Psoas muscle (tissue), 8 donors: ENCODE measurements around the gene OBP2B. TPM values are rescaled to one million over a fixed set of nuclear protein-coding genes. Genes with fewer than 3 reads are reported as not detected.
A peak's percentile ranks its signal among the peaks of the same experiment; 100 is the strongest.

Source experiments
- ATAC-seq, 4 donors: fragments of 200-7000 bp; cut with Tn5 transposase; one replicate each; pipeline ENCODE4 v1.9.1; 2020; ENCODE audit warnings: moderate library complexity in 3 of 4, mild to moderate bottlenecking in 2 of 4
- DNase-seq, 2 donors: peaks; one replicate each; pipeline ENCODE4 v3.0.0-alpha.2; 2020
- H3K27ac ChIP-seq: fragments of 200-600 bp; one replicate; pipeline ENCODE4 v1.8.0; 2022
- H3K27me3 ChIP-seq, 3 donors: fragments of 200-600 bp in 1 of 3; one replicate each; pipeline versions ENCODE4 v1.6.1 to v1.8.0; 2013 to 2022; ENCODE audit warnings: low read length in 2 of 3, mild to moderate bottlenecking in 2 of 3, moderate library complexity in 1 of 3; ENCODE audit not compliant: insufficient read depth in 3 of 3
- H3K36me3 ChIP-seq, 2 donors: fragments of 200-600 bp in 1 of 2; one replicate each; pipeline versions ENCODE4 v1.6.1 to v1.8.0; 2013 to 2022; ENCODE audit warnings: low read depth in 1 of 2, mild to moderate bottlenecking in 1 of 2, moderate library complexity in 1 of 2; ENCODE audit not compliant: insufficient read depth in 1 of 2
- H3K4me1 ChIP-seq: fragments of 200-600 bp; one replicate; pipeline ENCODE4 v1.8.0; 2022
- H3K4me3 ChIP-seq: fragments of 200-600 bp; one replicate; pipeline ENCODE4 v1.8.0; 2022; ENCODE audit warnings: mild to moderate bottlenecking
- H3K9me3 ChIP-seq: fragments of 200-600 bp; one replicate; pipeline ENCODE4 v1.8.0; 2022
- WGBS, 3 donors: extraction: QIAGEN DNeasy Blood & Tissue Kit; methylation state at CpG; one replicate each; pipeline versions ENCODE4 v1.1.6 to v1.1.7; 2013; 5-methylcytosine and 5-hydroxymethylcytosine counted together
- intact Hi-C, 2 donors: fragments of 100-400 bp; cut with DNase I; formaldehyde crosslinking; loops; one replicate each; pipeline versions ENCODE4 v1.11.0 to v1.14.2; 2022
- polyA plus RNA-seq, 3 donors: library from polyadenylated mRNA; stranded (reverse); fragments of 200-250 nt; gene quantifications; one replicate each; pipeline ENCODE4 v1.2.3, GENCODE V29; 2013
- total RNA-seq, 4 donors: library from RNA; stranded (reverse); fragmentation: NEBNext Ultra II Directional in 2 of 4; extraction: Animal tissue kit (Norgen Biotek cat#: 25700) in 2 of 4; gene quantifications; one replicate each; pipeline versions ENCODE4 v1.2.1 to v1.2.4, GENCODE V29; 2021 to 2023
- TF ChIP-seq, protein P1 (sequence below): fragments of 200-600 bp; IDR thresholded peaks from one replicate; pipeline ENCODE4 v1.8.0; 2022; ENCODE audit warnings: antibody characterized with exemption
- donor health status: healthy with polysubstance abuse.
- donor health status: DM: no; HTN: no; CAD: no; lungs with moderate emphysema.
- donor health status: Bipolar disorder and iron deficiency.
- donor health status: healthy.
- donor health status: DM: yes; HTN: yes; CAD: no.
- donor health status: DM: no; HTN: no; CAD: no.
- donor health status: DM: no; HTN: no; CAD: no.
- donor health status: DM: yes; HTN: yes; CAD: no.

Gene OBP2B
- total and polyA plus RNA-seq, 7 donors, result not detected

DNA sequence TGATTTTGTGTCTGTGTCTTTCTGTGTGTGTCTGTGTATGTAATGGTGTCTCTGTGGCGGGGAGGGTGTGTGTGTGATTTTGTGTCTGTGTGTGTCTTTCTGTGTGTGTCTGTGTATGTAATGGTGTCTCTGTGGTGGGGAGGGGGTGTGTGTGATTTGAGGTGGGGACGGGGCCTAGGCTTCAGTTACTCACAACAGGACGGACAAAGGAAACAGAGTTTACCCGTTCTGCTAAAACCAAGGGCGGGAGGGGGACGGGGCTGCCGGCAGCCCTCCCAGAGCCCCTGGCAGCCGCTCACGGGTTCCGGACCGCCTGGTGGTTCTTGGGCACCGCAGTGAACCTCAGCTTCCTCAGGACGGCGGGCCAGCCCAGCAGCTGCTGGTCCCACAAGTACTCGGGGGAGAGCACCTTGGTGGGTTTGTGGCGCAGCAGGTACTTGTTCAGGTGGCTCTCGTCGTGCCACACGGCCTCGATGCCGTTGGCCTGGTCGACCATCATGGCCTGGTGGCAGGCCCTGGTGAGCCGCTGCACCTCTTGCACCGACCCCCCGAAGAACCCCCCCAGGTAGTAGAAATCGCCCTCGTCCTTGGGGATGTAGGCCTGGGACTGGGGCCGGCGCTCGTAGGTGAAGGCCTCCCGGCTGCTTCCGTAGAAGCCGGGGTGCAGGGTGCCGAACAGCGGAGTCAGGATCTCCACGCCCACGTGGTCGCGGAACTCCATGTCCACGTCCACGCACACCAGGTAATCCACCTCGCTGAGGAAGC lies 46.5 kb upstream of the OBP2B start:
- Histone ChIP-seq H3K4me1 (no peaks in the 10 kb centered on the region), H3K9me3 (peaks cover 8% of the 10 kb centered on the region), H3K36me3 (no peaks in the 10 kb centered on the region), H3K27ac (no peak overlapping the region), H3K27me3 (peaks cover 0 to 11% (median 0%) of the 10 kb centered on the region in 3 donors), H3K4me3 (no peak overlapping the region)
- TF ChIP-seq, protein P1, sequence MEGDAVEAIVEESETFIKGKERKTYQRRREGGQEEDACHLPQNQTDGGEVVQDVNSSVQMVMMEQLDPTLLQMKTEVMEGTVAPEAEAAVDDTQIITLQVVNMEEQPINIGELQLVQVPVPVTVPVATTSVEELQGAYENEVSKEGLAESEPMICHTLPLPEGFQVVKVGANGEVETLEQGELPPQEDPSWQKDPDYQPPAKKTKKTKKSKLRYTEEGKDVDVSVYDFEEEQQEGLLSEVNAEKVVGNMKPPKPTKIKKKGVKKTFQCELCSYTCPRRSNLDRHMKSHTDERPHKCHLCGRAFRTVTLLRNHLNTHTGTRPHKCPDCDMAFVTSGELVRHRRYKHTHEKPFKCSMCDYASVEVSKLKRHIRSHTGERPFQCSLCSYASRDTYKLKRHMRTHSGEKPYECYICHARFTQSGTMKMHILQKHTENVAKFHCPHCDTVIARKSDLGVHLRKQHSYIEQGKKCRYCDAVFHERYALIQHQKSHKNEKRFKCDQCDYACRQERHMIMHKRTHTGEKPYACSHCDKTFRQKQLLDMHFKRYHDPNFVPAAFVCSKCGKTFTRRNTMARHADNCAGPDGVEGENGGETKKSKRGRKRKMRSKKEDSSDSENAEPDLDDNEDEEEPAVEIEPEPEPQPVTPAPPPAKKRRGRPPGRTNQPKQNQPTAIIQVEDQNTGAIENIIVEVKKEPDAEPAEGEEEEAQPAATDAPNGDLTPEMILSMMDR, result no peak
- ATAC-seq (no peak), DNase-seq (no peak)
- intact Hi-C loops, result no loop called here
- 90 to 91% (median 90%) methylated on average over 41 to 42 of the region's 42 CpGs for WGBS, 3 donors

DNA sequence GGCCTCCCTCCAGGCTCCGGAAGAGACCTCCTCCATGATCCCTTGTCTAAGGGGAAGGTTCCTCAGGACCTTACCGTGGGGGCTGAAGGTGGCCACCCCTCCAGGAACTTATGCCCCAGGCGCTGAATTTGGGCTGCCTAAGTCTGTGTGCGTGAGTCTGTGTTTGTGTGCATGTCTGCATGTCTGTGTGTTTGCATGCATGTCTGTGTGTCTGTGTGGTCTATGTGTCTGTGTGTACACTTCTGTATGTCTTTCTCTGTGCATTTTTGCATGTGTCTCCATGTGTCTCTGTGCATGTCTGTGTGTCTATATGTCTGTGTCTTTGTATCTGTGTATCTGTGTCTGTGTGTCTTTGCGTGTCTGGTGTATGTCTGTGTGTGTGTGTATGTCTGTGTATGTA lies 45.4 kb upstream of the OBP2B start:
- Histone ChIP-seq H3K27ac (no peak overlapping the region), H3K4me1 (no peaks in the 10 kb centered on the region), H3K27me3 (peaks cover 0 to 16% (median 0%) of the 10 kb centered on the region in 3 donors), H3K9me3 (peaks cover 8% of the 10 kb centered on the region), H3K4me3 (no peak overlapping the region), H3K36me3 (no peaks in the 10 kb centered on the region)
- no peak for ATAC-seq
- intact Hi-C loops, result no loop called here
- WGBS, 3 donors, result 89 to 98% (median 93%) methylated on average over 5 of the region's 5 CpGs
- DNase-seq, result no peak
- TF ChIP-seq, protein P1, result no peak

DNA sequence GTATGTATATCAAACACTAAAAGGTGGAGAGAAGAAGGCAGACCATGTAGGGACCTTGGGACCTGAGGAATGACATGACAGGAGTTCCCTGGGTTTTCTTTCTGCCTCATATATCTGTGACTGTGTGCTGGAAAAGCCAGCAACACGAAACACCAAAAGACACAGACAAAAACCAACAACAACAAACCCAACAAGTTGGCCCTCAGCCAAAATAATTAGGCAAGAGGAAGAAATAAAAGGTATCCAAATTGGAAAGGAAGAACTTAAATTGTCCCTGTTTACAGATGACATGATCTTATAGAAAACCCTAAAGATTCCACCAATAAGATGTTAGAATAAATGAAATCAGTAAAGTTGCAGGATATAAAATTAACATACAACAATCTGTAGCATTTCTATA lies 44.2 kb upstream of the OBP2B start:
- intact Hi-C loops, result no loop called here
- H3K4me3 ChIP-seq, result no peak overlapping the region

DNA sequence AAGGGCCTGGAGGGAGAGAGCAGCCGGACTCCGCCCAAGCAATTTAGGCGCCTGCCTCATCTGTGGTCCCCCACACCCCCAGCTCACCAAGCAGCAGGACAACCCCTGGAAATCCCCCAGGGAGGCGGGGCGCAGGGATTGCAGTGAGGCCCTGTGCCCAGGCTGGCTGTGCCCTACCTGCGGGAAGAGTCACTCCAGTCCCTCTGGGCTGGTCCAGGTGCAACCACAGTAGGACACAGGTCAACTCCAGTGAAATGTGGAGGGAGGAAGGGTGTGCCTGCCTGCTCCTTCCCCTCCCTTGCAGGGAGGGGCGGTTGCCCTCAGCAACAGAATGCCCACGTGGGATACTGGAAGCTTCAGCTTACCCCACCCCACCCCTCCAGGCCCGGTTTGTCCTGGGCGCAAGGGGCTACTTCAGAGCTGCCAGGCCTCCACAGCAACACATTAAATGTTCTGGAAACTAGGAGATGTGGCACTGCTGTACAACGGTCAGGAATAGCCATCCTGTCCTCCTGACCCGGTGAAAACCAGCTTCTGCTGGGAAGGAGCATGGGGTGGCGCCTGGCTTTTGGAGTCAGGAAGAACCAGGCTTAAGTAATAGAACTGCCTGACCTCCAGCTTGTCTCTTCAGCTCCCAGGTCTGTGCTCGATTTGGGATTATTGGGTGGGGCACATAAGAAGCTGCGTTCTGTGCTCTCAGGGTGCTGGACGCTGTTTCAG lies 43.4 kb upstream of the OBP2B start:
- H3K9me3 ChIP-seq, result peaks cover 8% of the 10 kb centered on the region
- no peaks in the 10 kb centered on the region for H3K4me1 ChIP-seq
- no peak overlapping the region for H3K27ac ChIP-seq
- TF ChIP-seq, protein P1, result no peak
- 59 to 68% (median 67%) methylated on average over 15 to 16 of the region's 16 CpGs for WGBS, 3 donors
- no peak for DNase-seq
- intact Hi-C loops, result no loop called here
- no peaks in the 10 kb centered on the region for H3K36me3 ChIP-seq
- peak overlapping the region; percentile 22 for H3K4me3 ChIP-seq
- peaks cover 0 to 16% (median 0%) of the 10 kb centered on the region in 3 donors for H3K27me3 ChIP-seq
- ATAC-seq, result peak in 1 of 4 donors; percentile 37

More for the DNA sequence above, 44.2 kb upstream of the OBP2B start:
- TF ChIP-seq, protein P1, result no peak
- 45 to 50% (median 46%) methylated on average over 1 of the region's 1 CpG for WGBS, 3 donors
- peaks cover 0 to 16% (median 0%) of the 10 kb centered on the region in 3 donors for H3K27me3 ChIP-seq
- DNase-seq (no peak), ATAC-seq (no peak)
- no peaks in the 10 kb centered on the region for H3K36me3 ChIP-seq
- no peaks in the 10 kb centered on the region for H3K4me1 ChIP-seq
- H3K9me3 ChIP-seq, result peaks cover 8% of the 10 kb centered on the region
- no peak overlapping the region for H3K27ac ChIP-seq
